HepG2 (cell line): ENCODE measurements around the gene MTFR1L. TPM values are rescaled to one million over a fixed set of nuclear protein-coding genes. Genes with fewer than 3 reads are reported as not detected.

Source experiments
- ATF1 ChIP-seq: IDR thresholded peaks from 2 replicates; pipeline ENCODE4 v1.6.1; 2016; ENCODE audit warnings: mild to moderate bottlenecking, control low read depth
- BORCS8-MEF2B ChIP-seq: sonication (generic); formaldehyde crosslinking; IDR thresholded peaks from 2 replicates; pipeline ENCODE4 v1.8.0; 2022; ENCODE audit warnings: mild to moderate bottlenecking, missing genetic modification reagents
- CSRNP1 ChIP-seq: sonication (generic); formaldehyde crosslinking; IDR thresholded peaks from 2 replicates; pipeline ENCODE4 v1.8.1; 2023; ENCODE audit warnings: mild to moderate bottlenecking, missing genetic modification reagents
- ELK4 ChIP-seq: sonication (generic); formaldehyde crosslinking; IDR thresholded peaks from 2 replicates; pipeline ENCODE4 v1.9.0; 2021; ENCODE audit warnings: missing genetic modification reagents, borderline replicate concordance
- HNF4A ChIP-seq: sonication (generic); formaldehyde crosslinking; IDR thresholded peaks from 2 replicates; pipeline ENCODE4 v1.4.0; 2020; ENCODE audit warnings: missing genetic modification reagents
- HNRNPL ChIP-seq: fragments of 200-400 bp; formaldehyde crosslinking; IDR thresholded peaks from 2 replicates; pipeline ENCODE4 v1.6.1; 2017; ENCODE audit warnings: mild to moderate bottlenecking, low read depth, low read length
- NFYB ChIP-seq: sonication (generic); formaldehyde crosslinking; IDR thresholded peaks from 2 replicates; pipeline ENCODE4 v1.4.0; 2020; ENCODE audit warnings: missing genetic modification reagents
- NFYC ChIP-seq: IDR thresholded peaks from 2 replicates; pipeline ENCODE4 v1.6.1; 2016; ENCODE audit warnings: missing genetic modification reagents, missing compliant biosample characterization
- NR1H2 ChIP-seq: sonication (generic); formaldehyde crosslinking; IDR thresholded peaks from 2 replicates; pipeline ENCODE4 v1.8.1; 2022; ENCODE audit warnings: low read depth, missing genetic modification reagents, borderline replicate concordance
- PBX3 ChIP-seq: sonication (generic); formaldehyde crosslinking; IDR thresholded peaks from 2 replicates; pipeline ENCODE4 v1.8.1; 2023; ENCODE audit warnings: missing genetic modification reagents, inconsistent platforms, borderline replicate concordance
- SOX5 ChIP-seq: IDR thresholded peaks from 2 replicates; pipeline ENCODE4 v1.6.1; 2016; ENCODE audit warnings: borderline replicate concordance
- STAG1 ChIP-seq: sonication (generic); formaldehyde crosslinking; IDR thresholded peaks from 2 replicates; pipeline ENCODE4 v1.4.0; 2020; ENCODE audit warnings: missing genetic modification reagents
- TFDP2 ChIP-seq: sonication (generic); formaldehyde crosslinking; IDR thresholded peaks from 2 replicates; pipeline ENCODE4 v1.4.0; 2020; ENCODE audit warnings: missing genetic modification reagents
- ZBTB49 ChIP-seq: sonication (generic); formaldehyde crosslinking; IDR thresholded peaks from 2 replicates; pipeline ENCODE4 v1.4.0; 2020; ENCODE audit warnings: missing genetic modification reagents, borderline replicate concordance
- ZMYM4 ChIP-seq: sonication (generic); formaldehyde crosslinking; IDR thresholded peaks from 2 replicates; pipeline ENCODE4 v1.8.1; 2023; ENCODE audit warnings: mild to moderate bottlenecking, missing genetic modification reagents
- ZNF121 ChIP-seq: sonication (generic); formaldehyde crosslinking; IDR thresholded peaks from 2 replicates; pipeline ENCODE4 v1.5.0; 2020; ENCODE audit warnings: mild to moderate bottlenecking, missing genetic modification reagents
- ZNF503 ChIP-seq: sonication (generic); formaldehyde crosslinking; IDR thresholded peaks from 2 replicates; pipeline ENCODE4 v1.4.0; 2020; ENCODE audit warnings: missing genetic modification reagents
- ZNF580 ChIP-seq: IDR thresholded peaks from 2 replicates; pipeline ENCODE4 v1.6.1; 2016; ENCODE audit warnings: low read depth, borderline replicate concordance
- polyA plus RNA-seq, 8 experiments: library from polyadenylated mRNA; depleted of rRNA in 3 of 8; stranded (reverse) in 7 of 8; unstranded in 1 of 8; fragments of >200 nt; fragmentation: Illumina TruSeq in 4 of 8; extraction: Trizol in 4 of 8; gene quantifications; 2 replicates each; pipeline versions ENCODE4 v1.2.1 to v1.2.3, GENCODE V29; 2011 to 2016; ENCODE audit warnings: low read depth in 4 of 8, missing spikeins in 1 of 8, mixed read lengths in 1 of 8; ENCODE audit not compliant: insufficient read depth in 1 of 8
- total RNA-seq, 5 experiments: library from RNA; depleted of rRNA; stranded (reverse); fragments of >200 nt; fragmentation: Illumina TruSeq; extraction: Trizol; gene quantifications; 2 replicates each; pipeline ENCODE4 v1.2.3, GENCODE V29; 2016; ENCODE audit warnings: low read depth in 1 of 5

MTFR1L gene
- total and polyA plus RNA-seq, 2 of the 13 experiments (the other 11 are each of a cell fraction or from before 2014, with no cell fraction given), result 38.0 to 55.7 TPM

GRCh38 chr1:25820247-25821111 is 725 bp downstream of the MTFR1L start (continued):
- TF ChIP-seq HNRNPL (0 out of 2 replicates have a peak, but pooled peaks have one; percentile 29), ATF1 (CRISPR knock-in tag) (no peak), ZNF580 (CRISPR knock-in tag) (no peak), ZNF121 (no peak), STAG1 (CRISPR knock-in tag) (no peak), NFYB (no peak; the same call in 1 of the 2 replicates), SOX5 (CRISPR knock-in tag) (no peak), CSRNP1 (CRISPR knock-in tag) (peak; percentile 59), ZNF503 (no peak), BORCS8-MEF2B (CRISPR knock-in tag) (peak; percentile 16; the same call in 1 of the 2 replicates), HNF4A (CRISPR knock-in tag) (peak; percentile 65; the same call in 1 of the 2 replicates), ZMYM4 (CRISPR knock-in tag) (peak; percentile 9; the same call in 1 of the 2 replicates), PBX3 (no peak), NR1H2 (CRISPR knock-in tag) (no peak), ZBTB49 (CRISPR knock-in tag) (no peak), TFDP2 (CRISPR knock-in tag) (peak; percentile 21; the same call in 1 of the 2 replicates), ELK4 (no peak), NFYC (CRISPR knock-in tag) (no peak)
